HepG2 (cell line): ENCODE results near the gene TBRG4. TPM values are rescaled to one million over a fixed set of nuclear protein-coding genes. Genes with fewer than 3 reads are reported as not detected.

Experiments
- ATAC-seq: fragments of 200-7000 bp; cut with Tn5 transposase; 3 replicates; pipeline ENCODE4 v1.9.1; 2020; ENCODE audit warnings: mild to moderate bottlenecking, moderate library complexity
- BruUV-seq: library from RNA; stranded (reverse); fragments of 400-500 nt; replicated peaks from 2 replicates; lab custom pipeline; 2021; lab: Mats Ljungman, UMichigan
- CTCF ChIA-PET: fragments of 300-600 bp; formaldehyde crosslinking; extraction: SDS; loops from one replicate; lab custom pipeline; 2021; ENCODE audit warnings: low total read pairs, inconsistent platforms, low intra/inter-chr PET ratio; lab: Yijun Ruan, JAX
- POLR2A ChIA-PET: fragments of 350-600 bp; sonication (Branson Sonifier 250); formaldehyde crosslinking; loops from one replicate; lab custom pipeline; 2020; ENCODE audit warnings: antibody characterized with exemption, inconsistent platforms; lab: Yijun Ruan, JAX
- DNase-seq: peaks from one replicate; pipeline ENCODE4 v3.0.0-alpha.2; 2015; ENCODE audit warnings: low spot score
- FAIRE-seq: peaks from 3 replicates; lab custom pipeline; 2011; peaks lifted over from hg19 to GRCh38; lab: Jason Lieb, UNC
- H2AFZ ChIP-seq: one replicate; pipeline ENCODE4 v1.6.1; 2011; ENCODE audit warnings: low read length, inconsistent platforms
- H3K27ac ChIP-seq: fragments of 300-600 bp; 3 replicates; pipeline ENCODE4 v1.8.0; 2011; ENCODE audit warnings: mixed run types, mild to moderate bottlenecking, mixed read lengths, low read length, inconsistent platforms; ENCODE audit not compliant: insufficient read depth; ENCODE audit errors: extremely low read length
- H3K27me3 ChIP-seq, 2 experiments: fragments of 200-600 bp in 1 of 2; 2 replicates in 1 of 2; 3 replicates in 1 of 2; pipeline versions ENCODE4 v1.6.0 to v1.8.0; 2011; ENCODE audit warnings: low read length in 2 of 2, mild to moderate bottlenecking in 2 of 2, moderate library complexity in 2 of 2, inconsistent platforms in 1 of 2; ENCODE audit not compliant: insufficient read depth in 2 of 2, control insufficient read depth in 1 of 2
- H3K36me3 ChIP-seq, 2 experiments: fragments of 200-600 bp in 1 of 2; replicated peaks in 1 of 2; 2 replicates in 1 of 2; 3 replicates in 1 of 2; pipeline versions ENCODE4 v1.5.1 to v1.8.0; 2011; ENCODE audit warnings: low read length in 2 of 2, inconsistent platforms in 1 of 2; ENCODE audit not compliant: insufficient read depth in 2 of 2, control insufficient read depth in 1 of 2
- H3K4me1 ChIP-seq: 2 replicates; pipeline ENCODE4 v1.5.1; 2012; ENCODE audit warnings: low read length, inconsistent platforms; ENCODE audit not compliant: insufficient read depth
- H3K4me2 ChIP-seq: 2 replicates; pipeline ENCODE4 v1.6.0; 2011; ENCODE audit warnings: low read depth, low read length, inconsistent platforms
- H3K4me3 ChIP-seq, 3 experiments: fragments of 200-600 bp in 1 of 3; sonication (generic), shearing (Covaris generic) in 1 of 3; replicated peaks in 1 of 3; 2 replicates each; pipeline ENCODE4 v1.5.1; 2011 to 2016; ENCODE audit warnings: low read length in 3 of 3, inconsistent platforms in 2 of 3, low read depth in 2 of 3, mild to moderate bottlenecking in 2 of 3, control low read depth in 1 of 3, mixed read lengths in 1 of 3; ENCODE audit not compliant: insufficient read depth in 1 of 3
- H3K79me2 ChIP-seq: one replicate; pipeline ENCODE4 v1.6.1; 2011; ENCODE audit warnings: low read length, inconsistent platforms; ENCODE audit not compliant: insufficient read depth
- H3K9ac ChIP-seq: 2 replicates; pipeline ENCODE4 v1.6.0; 2011; ENCODE audit warnings: mild to moderate bottlenecking, low read depth, low read length, inconsistent platforms; ENCODE audit not compliant: insufficient read depth
- H3K9me3 ChIP-seq: 2 replicates; pipeline ENCODE4 v1.5.1; 2012; ENCODE audit warnings: mild to moderate bottlenecking, low read length
- H4K20me1 ChIP-seq: 2 replicates; pipeline ENCODE4 v1.6.0; 2011; ENCODE audit warnings: inconsistent platforms, mild to moderate bottlenecking, low read length, moderate library complexity; ENCODE audit not compliant: insufficient read depth
- KDM5A ChIP-seq: fragments of 200-600 bp; sonication (generic); IDR thresholded peaks from 2 replicates; pipeline ENCODE4 v1.7.0; 2018; ENCODE audit warnings: antibody characterized with exemption, mild to moderate bottlenecking, low read length, borderline replicate concordance
- KDM5B ChIP-seq: sonication (generic); formaldehyde crosslinking; IDR thresholded peaks from 2 replicates; pipeline ENCODE4 v1.4.0; 2020; ENCODE audit warnings: missing genetic modification reagents, mild to moderate bottlenecking, borderline replicate concordance
- SAP130 ChIP-seq: IDR thresholded peaks from 2 replicates; pipeline ENCODE4 v1.6.1; 2016; ENCODE audit warnings: low read depth
- SMAD1 ChIP-seq: sonication (generic); formaldehyde crosslinking; IDR thresholded peaks from 2 replicates; pipeline ENCODE4 v1.4.0; 2020; ENCODE audit warnings: missing genetic modification reagents, low read depth, mild to moderate bottlenecking, borderline replicate concordance
- SMAD3 ChIP-seq: sonication (generic); formaldehyde crosslinking; IDR thresholded peaks from 2 replicates; pipeline ENCODE4 v1.4.0; 2020; ENCODE audit warnings: missing genetic modification reagents
- TBL1XR1 ChIP-seq: fragments of 150-350 bp; IDR thresholded peaks from 2 replicates; pipeline ENCODE4 v1.6.1; 2014; ENCODE audit warnings: borderline replicate concordance, low read length; ENCODE audit not compliant: partially characterized antibody
- ZBTB21 ChIP-seq: sonication (generic); formaldehyde crosslinking; IDR thresholded peaks from 2 replicates; pipeline ENCODE4 v1.4.0; 2020; ENCODE audit warnings: missing genetic modification reagents
- ZNF414 ChIP-seq: sonication (generic); formaldehyde crosslinking; IDR thresholded peaks from 2 replicates; pipeline ENCODE4 v1.5.0; 2020; ENCODE audit warnings: missing genetic modification reagents
- ZSCAN30 ChIP-seq: sonication (generic); formaldehyde crosslinking; IDR thresholded peaks from 2 replicates; pipeline ENCODE4 v1.5.0; 2020; ENCODE audit warnings: mild to moderate bottlenecking, missing genetic modification reagents
- WGBS: methylation state at CpG from one replicate; pipeline ENCODE4 v1.1.6; 2017; ENCODE audit warnings: low lambda C conversion rate; 5-methylcytosine and 5-hydroxymethylcytosine counted together
- in situ Hi-C: cut with HindIII; loops from 2 replicates; pipeline ENCODE4 v1.10.0; 2017; ENCODE audit warnings: low pct_unique_long_range_greater_than_20kb; ENCODE audit not compliant: extremely low pct_ligation_motif_present
- intact Hi-C: fragments of 100-400 bp; cut with micrococcal nuclease; formaldehyde crosslinking; loops from one replicate; pipeline ENCODE4 v1.10.0; 2022; ENCODE audit not compliant: unreplicated experiment
- polyA plus RNA-seq, 8 experiments: library from polyadenylated mRNA; depleted of rRNA in 3 of 8; stranded (reverse) in 7 of 8; unstranded in 1 of 8; fragments of >200 nt; fragmentation: Illumina TruSeq in 4 of 8; extraction: Trizol in 4 of 8; gene quantifications; 2 replicates each; pipeline versions ENCODE4 v1.2.1 to v1.2.3, GENCODE V29; 2011 to 2016; ENCODE audit warnings: low read depth in 4 of 8, missing spikeins in 1 of 8, mixed read lengths in 1 of 8; ENCODE audit not compliant: insufficient read depth in 1 of 8
- total RNA-seq, 5 experiments: library from RNA; depleted of rRNA; stranded (reverse); fragments of >200 nt; fragmentation: Illumina TruSeq; extraction: Trizol; gene quantifications; 2 replicates each; pipeline ENCODE4 v1.2.3, GENCODE V29; 2016; ENCODE audit warnings: low read depth in 1 of 5
- TF ChIP-seq, protein P1 (sequence below): IDR thresholded peaks from 2 replicates; pipeline ENCODE4 v1.6.1; 2016; ENCODE audit warnings: missing biosample characterization, missing genetic modification reagents, low read depth
- TF ChIP-seq, protein P2 (sequence below): IDR thresholded peaks from 2 replicates; pipeline ENCODE4 v1.6.1; 2016; ENCODE audit warnings: missing compliant biosample characterization, missing genetic modification reagents, borderline replicate concordance

Gene TBRG4
- total and polyA plus RNA-seq, 2 of the 13 experiments (the other 11 are each of a cell fraction or from before 2014, with no cell fraction given), result 87.8 to 107 TPM

DNA sequence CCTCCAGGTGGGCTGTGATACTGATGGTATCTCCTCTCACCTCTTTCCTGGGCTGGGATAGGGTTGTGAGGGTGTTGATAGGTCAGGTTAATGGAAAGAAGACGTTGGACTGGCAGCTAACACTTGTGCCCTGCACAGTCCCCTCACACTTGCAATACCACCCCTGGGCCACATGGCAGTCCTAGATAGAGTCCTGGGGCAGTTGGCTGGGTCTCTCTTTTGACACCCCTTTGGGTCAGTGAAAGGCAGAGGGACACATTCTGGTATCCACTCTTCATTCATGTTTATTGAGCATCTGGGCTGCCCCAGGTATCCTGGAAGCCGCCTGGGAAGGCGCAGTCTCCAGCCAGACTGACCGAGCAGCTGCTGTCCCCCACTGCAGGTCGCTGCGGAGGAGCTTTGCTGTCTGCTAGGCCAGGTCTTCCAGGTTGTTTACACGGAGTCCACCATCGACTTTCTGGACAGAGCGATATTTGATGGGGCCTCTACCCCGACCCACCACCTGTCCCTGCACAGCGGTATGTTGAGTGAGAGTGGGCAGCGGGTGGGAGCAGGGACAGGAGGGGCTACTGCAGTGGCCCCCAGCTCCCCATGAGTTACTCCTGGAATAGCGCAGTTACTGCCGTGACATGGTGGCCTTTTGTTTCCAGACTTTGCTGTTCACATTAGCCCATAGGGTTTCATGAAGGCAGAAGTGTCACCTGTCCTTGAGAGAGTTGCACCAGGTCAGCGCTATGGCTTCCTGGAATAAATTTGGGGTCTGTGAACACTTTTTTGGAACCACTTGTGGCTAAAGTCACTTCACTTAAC is 41.8 kb downstream of the TBRG4 start:
- CTCF ChIA-PET, result no interaction called here
- no peak for FAIRE-seq

GRCh38 chr7:45068236-45069023 is 43.1 kb downstream of the TBRG4 start:
- CTCF ChIA-PET, result no interaction called here
- intact Hi-C loops, result no loop called here
- TF ChIP-seq KDM5B (CRISPR knock-in tag) (no peak), KDM5A (no peak), TBL1XR1 (no peak), SMAD1 (CRISPR knock-in tag) (no peak), ZSCAN30 (no peak), SMAD3 (CRISPR knock-in tag) (no peak), ZNF414 (CRISPR knock-in tag) (no peak), ZBTB21 (no peak)
- TF ChIP-seq, protein P1, sequence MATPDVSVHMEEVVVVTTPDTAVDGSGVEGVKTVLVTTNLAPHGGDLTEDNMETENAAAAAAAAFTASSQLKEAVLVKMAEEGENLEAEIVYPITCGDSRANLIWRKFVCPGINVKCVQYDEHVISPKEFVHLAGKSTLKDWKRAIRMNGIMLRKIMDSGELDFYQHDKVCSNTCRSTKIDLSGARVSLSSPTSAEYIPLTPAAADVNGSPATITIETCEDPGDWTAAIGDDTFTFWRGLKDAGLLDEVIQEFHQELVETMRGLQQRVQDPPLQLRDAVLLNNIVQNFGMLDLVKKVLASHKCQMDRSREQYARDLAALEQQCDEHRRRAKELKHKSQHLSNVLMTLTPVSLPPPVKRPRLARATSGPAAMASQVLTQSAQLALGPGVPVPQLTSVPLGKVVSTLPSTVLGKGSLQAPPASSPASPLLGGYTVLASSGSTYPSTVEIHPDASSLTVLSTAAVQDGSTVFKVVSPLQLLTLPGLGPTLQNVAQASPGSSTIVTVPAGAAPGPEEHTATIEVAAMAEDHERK (CRISPR knock-in tag), result no peak

More for the DNA sequence above, 41.8 kb downstream of the TBRG4 start:
- TF ChIP-seq TBL1XR1 (no peak), SAP130 (CRISPR knock-in tag) (no peak)
- TF ChIP-seq, protein P2, sequence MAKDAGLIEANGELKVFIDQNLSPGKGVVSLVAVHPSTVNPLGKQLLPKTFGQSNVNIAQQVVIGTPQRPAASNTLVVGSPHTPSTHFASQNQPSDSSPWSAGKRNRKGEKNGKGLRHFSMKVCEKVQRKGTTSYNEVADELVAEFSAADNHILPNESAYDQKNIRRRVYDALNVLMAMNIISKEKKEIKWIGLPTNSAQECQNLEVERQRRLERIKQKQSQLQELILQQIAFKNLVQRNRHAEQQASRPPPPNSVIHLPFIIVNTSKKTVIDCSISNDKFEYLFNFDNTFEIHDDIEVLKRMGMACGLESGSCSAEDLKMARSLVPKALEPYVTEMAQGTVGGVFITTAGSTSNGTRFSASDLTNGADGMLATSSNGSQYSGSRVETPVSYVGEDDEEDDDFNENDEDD (CRISPR knock-in tag), result no peak
- ATAC-seq (peak; percentile 68), DNase-seq (no peak)
- BruUV-seq, result no TSS peak
- Histone ChIP-seq H3K27ac (no peak overlapping the region), H3K36me3 (peaks cover 6 to 26% of the 10 kb centered on the region in 2 experiments; a peak in 4 of 5 replicates), H3K9ac (no peak overlapping the region), H3K27me3 (no peaks in the 10 kb centered on the region), H2AFZ (no peak overlapping the region), H3K79me2 (no peaks in the 10 kb centered on the region), H3K4me1 (no peaks in the 10 kb centered on the region), H3K4me2 (no peak overlapping the region), H3K4me3 (no peak overlapping the region), H3K9me3 (no peaks in the 10 kb centered on the region), H4K20me1 (no peaks in the 10 kb centered on the region)
- WGBS, result over 99% methylated on average over 10 of the region's 15 CpGs
- in situ Hi-C loops (no loop called here), intact Hi-C loops (no loop called here)
- POLR2A ChIA-PET, result no interaction called here

More at GRCh38 chr7:45068236-45069023, 43.1 kb downstream of the TBRG4 start:
- FAIRE-seq (no peak), ATAC-seq (no peak), DNase-seq (no peak)
- Histone ChIP-seq H3K79me2 (no peaks in the 10 kb centered on the region), H4K20me1 (no peaks in the 10 kb centered on the region), H3K27me3 (no peaks in the 10 kb centered on the region), H3K27ac (no peak overlapping the region), H3K4me2 (no peak overlapping the region), H3K4me1 (no peaks in the 10 kb centered on the region), H3K9me3 (no peaks in the 10 kb centered on the region), H2AFZ (no peak overlapping the region), H3K36me3 (peaks cover 5 to 38% of the 10 kb centered on the region in 2 experiments), H3K9ac (no peak overlapping the region), H3K4me3 (no peak overlapping the region)
- no TSS peak for BruUV-seq
- WGBS, result 94% methylated on average over 10 of the region's 15 CpGs
- POLR2A ChIA-PET, result no interaction called here
- in situ Hi-C loops, result no loop called here
